Epithelial cell of proximal tubule (primary cell): ENCODE results near the gene CKAP2L. TPM values are rescaled to one million over a fixed set of nuclear protein-coding genes. Genes with fewer than 3 reads are reported as not detected.
A peak's percentile ranks its signal among the peaks of the same experiment; 100 is the strongest.

Experiments
- DNase-seq: peaks from one replicate; pipeline ENCODE4 v3.0.0-alpha.2; 2011; ENCODE audit warnings: low read depth
- H3K4me3 ChIP-seq: 2 replicates; pipeline ENCODE4 v1.5.1; 2011; ENCODE audit warnings: low read depth, mild to moderate bottlenecking, low read length
- CTCF ChIP-seq: conservative IDR thresholded peaks from 2 replicates; pipeline ENCODE4 v1.5.1; 2012; ENCODE audit warnings: low read depth, mild to moderate bottlenecking, low read length
- total RNA-seq: library from RNA; depleted of rRNA; stranded (reverse); fragments of >200 nt; gene quantifications from 2 replicates; pipeline ENCODE4 v1.2.3, GENCODE V29; 2015

CKAP2L gene
- total RNA-seq, 1 donor from 2014 or later: 23.4 TPM

GRCh38 chr2:112796486-112796885 is 32.1 kb upstream of the CKAP2L start:
- no peak for TF ChIP-seq CTCF
- no peak for DNase-seq
- H3K4me3 ChIP-seq: no peak overlapping the region

- DNase-seq: no peak
- H3K4me3 ChIP-seq: no peak overlapping the region
- TF ChIP-seq CTCF: no peak
These were observed 31.4 kb upstream of the CKAP2L start for GRCh38 chr2:112795774-112796173.

- no peak for TF ChIP-seq CTCF
- no peak overlapping the region for H3K4me3 ChIP-seq
- no peak for DNase-seq
These were observed 30.4 kb upstream of the CKAP2L start for GRCh38 chr2:112794841-112795240.

GRCh38 chr2:112794131-112794733 is 29.8 kb upstream of the CKAP2L start:
- no peak overlapping the region for H3K4me3 ChIP-seq
- peak; percentile 30 for DNase-seq
- TF ChIP-seq CTCF: no peak

- no peak for TF ChIP-seq CTCF
- H3K4me3 ChIP-seq: no peak overlapping the region
- DNase-seq: no peak
These were observed 29.1 kb upstream of the CKAP2L start for GRCh38 chr2:112793449-112793978.

GRCh38 chr2:112792419-112792818 is 28.0 kb upstream of the CKAP2L start:
- TF ChIP-seq CTCF: no peak
- DNase-seq: no peak
- no peak overlapping the region for H3K4me3 ChIP-seq

GRCh38 chr2:112791693-112792230 is 27.4 kb upstream of the CKAP2L start:
- no peak for TF ChIP-seq CTCF
- DNase-seq: no peak

More at GRCh38 chr2:112791693-112792230, 27.4 kb upstream of the CKAP2L start:
- no peak overlapping the region for H3K4me3 ChIP-seq
